Gastrocnemius medialis (tissue), 4 donors: ENCODE measurements around the gene GPR55. TPM values are rescaled to one million over a fixed set of nuclear protein-coding genes. Genes with fewer than 3 reads are reported as not detected.

Experiments used
- ATAC-seq, 2 donors: fragments of 150-250 bp; one replicate each; pipeline ENCODE4 v1.9.1; 2016
- DNase-seq, 2 donors: peaks; one replicate each; pipeline ENCODE4 v3.0.0-alpha.2; 2019
- H3K27ac ChIP-seq, 4 donors: fragments of 200-600 bp; sonication (generic); 1 replicate in 1 of 4; 2 replicates in 3 of 4; pipeline ENCODE4 v1.5.1; 2016 to 2018; ENCODE audit warnings: mild to moderate bottlenecking in 2 of 4, moderate library complexity in 1 of 4
- H3K27me3 ChIP-seq, 3 donors: fragments of 200-600 bp; sonication (generic) in 2 of 3; 1 replicate in 1 of 3; 2 replicates in 2 of 3; pipeline versions ENCODE4 v1.5.1 to v1.6.0; 2016 to 2019; ENCODE audit warnings: mild to moderate bottlenecking in 1 of 3, moderate library complexity in 1 of 3
- H3K36me3 ChIP-seq, 2 donors: fragments of 200-600 bp; sonication (generic) in 1 of 2; one replicate each; pipeline ENCODE4 v1.5.1; 2017 to 2018
- H3K4me1 ChIP-seq, 2 donors: fragments of 200-600 bp; sonication (generic) in 1 of 2; one replicate each; pipeline ENCODE4 v1.5.1; 2016 to 2017; ENCODE audit warnings: mild to moderate bottlenecking in 2 of 2
- H3K4me3 ChIP-seq, 4 donors: fragments of 200-600 bp; sonication (generic) in 3 of 4; 1 replicate in 1 of 4; 2 replicates in 3 of 4; pipeline ENCODE4 v1.5.1; 2016 to 2019; ENCODE audit warnings: mild to moderate bottlenecking in 2 of 4
- H3K9me3 ChIP-seq, 3 donors: fragments of 200-600 bp; sonication (generic) in 2 of 3; 1 replicate in 1 of 3; 2 replicates in 2 of 3; pipeline ENCODE4 v1.5.1; 2016 to 2019
- POLR2A ChIP-seq, 2 donors: fragments of 450-650 bp; IDR thresholded peaks; one replicate each; pipeline ENCODE4 v1.6.1; 2017; ENCODE audit warnings: antibody characterized with exemption in 2 of 2, mild to moderate bottlenecking in 2 of 2, moderate library complexity in 2 of 2
- in situ Hi-C, 4 donors: fragments of 200-750 bp; cut with MboI; loops; one replicate each; pipeline versions ENCODE4 v1.15.0 to v1.8.0; 2017; ENCODE audit warnings: low sequenced_read_pairs in 4 of 4
- intact Hi-C: fragments of 100-400 bp; cut with DNase I; formaldehyde crosslinking; loops from one replicate; pipeline ENCODE4 v1.15.1; 2023; ENCODE audit warnings: low total_unique reads
- total RNA-seq, 4 donors: library from RNA; depleted of rRNA; stranded (reverse); fragments of >200 nt; gene quantifications; one replicate each; pipeline versions ENCODE4 v1.1.0 to v1.2.3, GENCODE V29; 2016
- TF ChIP-seq, protein P1 (sequence below), 5 experiments: fragments of 450-650 bp in 3 of 5; fragments of 200-600 bp in 2 of 5; sonication (generic) in 2 of 5; IDR thresholded peaks in 4 of 5; conservative IDR thresholded peaks in 1 of 5; 1 replicate in 4 of 5; 2 replicates in 1 of 5; pipeline ENCODE4 v1.5.1; 2016 to 2019; ENCODE audit warnings: antibody characterized with exemption in 5 of 5, mild to moderate bottlenecking in 3 of 5, moderate library complexity in 3 of 5

GPR55 gene
- total RNA-seq, 4 donors from 2014 or later: not detected

DNA sequence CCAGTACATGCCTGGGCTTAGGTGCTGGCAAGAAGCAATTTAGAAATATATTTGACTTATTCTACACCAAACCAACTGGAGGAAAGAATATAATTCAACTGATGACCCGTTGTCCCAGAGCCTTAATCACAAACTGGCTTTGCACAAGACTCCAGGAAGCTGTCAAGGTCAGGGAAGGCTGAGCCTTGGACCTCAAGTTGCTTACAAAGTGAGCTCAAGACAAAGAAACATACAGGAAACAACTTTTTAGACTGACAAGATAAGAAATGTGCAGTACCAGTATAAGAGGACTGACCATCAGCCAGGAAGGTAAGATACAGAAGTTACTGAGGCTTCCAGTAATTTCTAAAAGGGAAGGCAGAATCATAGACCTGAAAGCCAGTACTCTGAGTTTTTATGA is 35.0 kb upstream of the GPR55 start:
- no peak for ATAC-seq
- TF ChIP-seq, protein P1, sequence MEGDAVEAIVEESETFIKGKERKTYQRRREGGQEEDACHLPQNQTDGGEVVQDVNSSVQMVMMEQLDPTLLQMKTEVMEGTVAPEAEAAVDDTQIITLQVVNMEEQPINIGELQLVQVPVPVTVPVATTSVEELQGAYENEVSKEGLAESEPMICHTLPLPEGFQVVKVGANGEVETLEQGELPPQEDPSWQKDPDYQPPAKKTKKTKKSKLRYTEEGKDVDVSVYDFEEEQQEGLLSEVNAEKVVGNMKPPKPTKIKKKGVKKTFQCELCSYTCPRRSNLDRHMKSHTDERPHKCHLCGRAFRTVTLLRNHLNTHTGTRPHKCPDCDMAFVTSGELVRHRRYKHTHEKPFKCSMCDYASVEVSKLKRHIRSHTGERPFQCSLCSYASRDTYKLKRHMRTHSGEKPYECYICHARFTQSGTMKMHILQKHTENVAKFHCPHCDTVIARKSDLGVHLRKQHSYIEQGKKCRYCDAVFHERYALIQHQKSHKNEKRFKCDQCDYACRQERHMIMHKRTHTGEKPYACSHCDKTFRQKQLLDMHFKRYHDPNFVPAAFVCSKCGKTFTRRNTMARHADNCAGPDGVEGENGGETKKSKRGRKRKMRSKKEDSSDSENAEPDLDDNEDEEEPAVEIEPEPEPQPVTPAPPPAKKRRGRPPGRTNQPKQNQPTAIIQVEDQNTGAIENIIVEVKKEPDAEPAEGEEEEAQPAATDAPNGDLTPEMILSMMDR (IDR thresholded peaks at IDR 0.05 in 4 of 5, conservative IDR thresholded peaks at IDR 0.05 in 1 of 5): no peak
- TF ChIP-seq POLR2A (IDR thresholded peaks at IDR 0.05): no peak
- no peak overlapping the region for H3K27ac ChIP-seq
- DNase-seq: no peak
- intact Hi-C loops (no loop called here), in situ Hi-C loops (no loop called here)
- no peak overlapping the region for H3K4me3 ChIP-seq
- peaks cover 15 to 33% (median 26%) of the 10 kb centered on the region in 3 donors for H3K27me3 ChIP-seq
- peaks cover 4 to 10% of the 10 kb centered on the region in 2 donors for H3K4me1 ChIP-seq
- no peaks in the 10 kb centered on the region for H3K9me3 ChIP-seq
- no peaks in the 10 kb centered on the region for H3K36me3 ChIP-seq

DNA sequence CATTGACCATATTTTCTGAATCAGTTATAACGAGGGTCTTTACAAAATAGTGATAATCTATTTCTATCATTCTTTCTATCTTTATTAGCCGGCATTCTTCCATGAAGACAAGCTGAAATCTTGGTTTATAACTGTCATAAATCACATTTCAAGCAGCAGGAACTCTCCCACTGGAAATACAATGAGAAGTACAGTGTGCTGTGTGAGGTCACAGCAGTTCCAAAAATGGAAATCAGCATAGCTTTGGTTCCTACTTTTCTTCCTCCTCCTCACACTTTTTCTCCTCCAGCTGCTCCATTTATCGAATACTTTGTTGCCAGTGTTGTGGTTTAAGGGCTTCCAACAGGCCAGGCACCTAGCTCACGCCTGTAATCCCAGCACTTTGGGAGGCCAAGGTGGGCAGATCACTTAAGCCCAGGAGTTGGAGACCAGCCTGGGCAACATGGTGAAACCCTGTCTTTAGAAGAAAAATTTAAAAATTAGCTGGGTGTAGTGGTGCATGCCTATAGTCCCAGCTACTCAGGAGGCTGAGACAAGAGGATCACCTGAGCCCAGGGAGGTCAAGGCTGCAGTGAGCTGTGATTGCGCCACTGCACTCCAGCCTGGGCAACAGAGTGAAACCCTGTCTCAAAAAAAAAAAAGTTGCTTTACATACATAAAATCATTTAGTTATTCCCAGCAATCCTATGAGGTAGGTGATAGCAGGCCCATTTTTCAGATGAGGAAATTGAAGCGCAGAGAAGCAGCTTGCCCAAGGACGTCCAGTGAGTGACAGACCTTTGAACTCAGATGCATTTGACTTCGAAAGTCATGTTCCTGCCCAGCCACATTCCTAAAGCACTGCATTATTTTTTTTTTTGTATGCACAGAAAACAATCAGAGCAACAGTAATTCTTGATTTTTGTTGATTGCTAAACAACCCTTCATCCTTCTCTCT is 34.0 kb upstream of the GPR55 start:
- Histone ChIP-seq H3K27ac (no peak overlapping the region), H3K4me3 (no peak overlapping the region), H3K4me1 (peaks cover 4 to 10% of the 10 kb centered on the region in 2 donors), H3K9me3 (no peaks in the 10 kb centered on the region), H3K36me3 (no peaks in the 10 kb centered on the region), H3K27me3 (peaks cover 15 to 33% (median 26%) of the 10 kb centered on the region in 3 donors)
- DNase-seq: no peak
- ATAC-seq: no peak
- intact Hi-C loops (no loop called here), in situ Hi-C loops (no loop called here)
- no peak for TF ChIP-seq POLR2A (IDR thresholded peaks at IDR 0.05)
- TF ChIP-seq, protein P1 (IDR thresholded peaks at IDR 0.05 in 4 of 5, conservative IDR thresholded peaks at IDR 0.05 in 1 of 5): no peak

GRCh38 chr2:230957756-230958391 is 32.8 kb upstream of the GPR55 start:
- Histone ChIP-seq H3K27ac (no peak overlapping the region), H3K4me3 (peak overlapping the region in 3 of 4 donors; percentile 26 to 57 (median 35)), H3K27me3 (peaks cover 15 to 33% (median 26%) of the 10 kb centered on the region in 3 donors), H3K36me3 (no peaks in the 10 kb centered on the region), H3K9me3 (no peaks in the 10 kb centered on the region), H3K4me1 (peaks cover 4 to 10% of the 10 kb centered on the region in 2 donors)
- intact Hi-C loops: no loop called here
- ATAC-seq (no peak), DNase-seq (no peak)
- TF ChIP-seq, protein P1 (IDR thresholded peaks at IDR 0.05 in 4 of 5, conservative IDR thresholded peaks at IDR 0.05 in 1 of 5): no peak
- TF ChIP-seq POLR2A (IDR thresholded peaks at IDR 0.05): no peak
- in situ Hi-C loops: no loop called here

GRCh38 chr2:230956827-230957755 is 32.0 kb upstream of the GPR55 start:
- DNase-seq (no peak), ATAC-seq (peak; percentile 26 to 49)
- Histone ChIP-seq H3K36me3 (no peaks in the 10 kb centered on the region), H3K27me3 (peaks cover 15 to 33% (median 26%) of the 10 kb centered on the region in 3 donors), H3K4me3 (peak overlapping the region in 3 of 4 donors; percentile 26 to 57 (median 35)), H3K9me3 (no peaks in the 10 kb centered on the region), H3K4me1 (peaks cover 4 to 10% of the 10 kb centered on the region in 2 donors), H3K27ac (no peak overlapping the region)
- TF ChIP-seq, protein P1 (IDR thresholded peaks at IDR 0.05 in 4 of 5, conservative IDR thresholded peaks at IDR 0.05 in 1 of 5): no peak
- no peak for TF ChIP-seq POLR2A (IDR thresholded peaks at IDR 0.05)
- intact Hi-C loops (no loop called here), in situ Hi-C loops (no loop called here)
